MM.1S (cell line): ENCODE results near the gene ITGA3.
A peak's percentile ranks its signal among the peaks of the same experiment; 100 is the strongest.

Experiments used
- DNase-seq: peaks from one replicate; pipeline ENCODE4 v3.0.0-alpha.2; 2015
- H2AFZ ChIP-seq: fragments of 300-600 bp; sonication (generic); 2 replicates; pipeline ENCODE4 v1.6.0; 2016; ENCODE audit warnings: antibody characterized with exemption, low read length
- H3F3A ChIP-seq: fragments of 300-600 bp; sonication (generic); 2 replicates; pipeline ENCODE4 v1.6.1; 2016; ENCODE audit warnings: mild to moderate bottlenecking, antibody characterized with exemption, low read length, moderate library complexity, mixed read lengths; ENCODE audit not compliant: insufficient read depth
- H3K27ac ChIP-seq: fragments of 300-600 bp; sonication (generic); 2 replicates; pipeline ENCODE4 v1.5.1; 2016; ENCODE audit warnings: mild to moderate bottlenecking, low read length
- H3K27me3 ChIP-seq: fragments of 300-600 bp; sonication (generic); replicated peaks from 2 replicates; pipeline ENCODE4 v1.6.0; 2016; ENCODE audit warnings: low read length; ENCODE audit not compliant: insufficient read depth
- H3K36me3 ChIP-seq: fragments of 300-600 bp; sonication (generic); replicated peaks from 2 replicates; pipeline ENCODE4 v1.6.1; 2016; ENCODE audit warnings: mild to moderate bottlenecking, low read length, mixed read lengths; ENCODE audit not compliant: insufficient read depth
- H3K4me1 ChIP-seq: fragments of 300-600 bp; sonication (generic); 2 replicates; pipeline ENCODE4 v1.6.1; 2016; ENCODE audit warnings: low read length, mixed read lengths
- H3K4me2 ChIP-seq: fragments of 300-600 bp; sonication (generic); 2 replicates; pipeline ENCODE4 v1.6.0; 2016; ENCODE audit warnings: low read depth, low read length
- H3K4me3 ChIP-seq: fragments of 300-600 bp; sonication (generic); 2 replicates; pipeline ENCODE4 v1.5.1; 2016; ENCODE audit warnings: low read length, mixed read lengths
- H3K79me2 ChIP-seq: fragments of 300-600 bp; sonication (generic); 2 replicates; pipeline ENCODE4 v1.6.1; 2016; ENCODE audit warnings: mixed run types, low read length, mixed read lengths
- H3K9ac ChIP-seq: fragments of 300-600 bp; sonication (generic); 2 replicates; pipeline ENCODE4 v1.6.1; 2016; ENCODE audit warnings: low read length, mixed read lengths
- H3K9me2 ChIP-seq: fragments of 300-600 bp; sonication (generic); replicated peaks from 2 replicates; pipeline ENCODE4 v1.6.1; 2016; ENCODE audit warnings: mild to moderate bottlenecking, low read length, mixed read lengths; ENCODE audit not compliant: insufficient read depth
- H3K9me3 ChIP-seq: fragments of 300-600 bp; sonication (generic); replicated peaks from 2 replicates; pipeline ENCODE4 v1.6.1; 2016; ENCODE audit warnings: mild to moderate bottlenecking, low read length, mixed read lengths; ENCODE audit not compliant: insufficient read depth
- H4K20me1 ChIP-seq: fragments of 300-600 bp; sonication (generic); 2 replicates; pipeline ENCODE4 v1.6.1; 2016; ENCODE audit warnings: mild to moderate bottlenecking, low read length, moderate library complexity, mixed read lengths; ENCODE audit not compliant: insufficient read depth
- CTCF ChIP-seq: fragments of 300-600 bp; sonication (generic); IDR thresholded peaks from 2 replicates; pipeline ENCODE4 v1.5.1; 2016; ENCODE audit warnings: antibody characterized with exemption, low read length, mixed read lengths
- EZH2 ChIP-seq: fragments of 300-600 bp; sonication (generic); optimal IDR thresholded peaks from 2 replicates; pipeline ENCODE3; 2017; ENCODE audit warnings: low read depth, mild to moderate bottlenecking, antibody characterized with exemption, low read length, mixed read lengths
- EZH2phosphoT487 ChIP-seq: fragments of 300-600 bp; sonication (generic); IDR thresholded peaks from 2 replicates; pipeline ENCODE4 v1.6.1; 2018; ENCODE audit warnings: antibody characterized with exemption, low read length

The ITGA3 gene

DNA sequence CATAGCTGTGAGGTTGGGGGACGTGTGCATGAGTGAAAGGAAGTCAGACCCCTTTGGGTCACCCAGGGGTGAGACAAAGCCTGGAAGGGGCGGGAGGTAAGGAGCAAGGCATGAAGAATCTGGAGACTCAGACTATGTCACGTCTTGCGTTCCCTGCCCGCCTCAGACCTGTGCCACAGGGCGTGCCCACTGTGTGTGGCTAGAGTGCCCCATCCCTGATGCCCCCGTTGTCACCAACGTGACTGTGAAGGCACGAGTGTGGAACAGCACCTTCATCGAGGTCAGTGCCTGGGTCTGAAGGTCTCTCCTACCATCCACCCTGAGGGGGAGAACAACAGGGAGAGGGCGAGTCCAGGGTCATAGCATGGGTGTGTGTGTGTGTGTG is 24.2 kb downstream of the ITGA3 start:
- Histone ChIP-seq H3K4me2 (peak overlapping the region; percentile 38), H3F3A (peaks cover 12% of the 10 kb centered on the region), H3K4me3 (no peak overlapping the region), H3K9me2 (no peaks in the 10 kb centered on the region), H3K9me3 (no peaks in the 10 kb centered on the region), H3K27ac (peak overlapping the region; percentile 82), H3K27me3 (no peaks in the 10 kb centered on the region), H3K36me3 (no peaks in the 10 kb centered on the region), H4K20me1 (no peaks in the 10 kb centered on the region), H2AFZ (no peak overlapping the region), H3K79me2 (no peaks in the 10 kb centered on the region), H3K4me1 (peaks cover 40% of the 10 kb centered on the region), H3K9ac (no peak overlapping the region)
- no peak for TF ChIP-seq EZH2
- DNase-seq = no peak

- H3K9me2 ChIP-seq = no peaks in the 10 kb centered on the region
- no peak overlapping the region for H2AFZ ChIP-seq
- no peaks in the 10 kb centered on the region for H4K20me1 ChIP-seq
- DNase-seq = peak; percentile 96
- TF ChIP-seq EZH2phosphoT487 (no peak), EZH2 (no peak), CTCF (no peak)
- H3K36me3 ChIP-seq = no peaks in the 10 kb centered on the region
- H3K4me2 ChIP-seq = peak overlapping the region; percentile 38
- no peaks in the 10 kb centered on the region for H3K9me3 ChIP-seq
- peaks cover 12% of the 10 kb centered on the region for H3F3A ChIP-seq
- no peaks in the 10 kb centered on the region for H3K27me3 ChIP-seq
- H3K9ac ChIP-seq = peak overlapping the region; percentile 9; the same call in 1 of the 2 replicates
- peaks cover 40% of the 10 kb centered on the region for H3K4me1 ChIP-seq
- no peak overlapping the region for H3K4me3 ChIP-seq
- peak overlapping the region; percentile 82 for H3K27ac ChIP-seq
- no peaks in the 10 kb centered on the region for H3K79me2 ChIP-seq
Observed at GRCh38 chr17:50080827-50081226, 24.9 kb downstream of the ITGA3 start.

- no peak for TF ChIP-seq CTCF
- TF ChIP-seq EZH2phosphoT487 = no peak
- TF ChIP-seq EZH2 = no peak
- no peaks in the 10 kb centered on the region for H3K9me3 ChIP-seq
- H3K27ac ChIP-seq = peak overlapping the region; percentile 82; the same call in 1 of the 2 replicates
- peak overlapping the region; percentile 38; the same call in 1 of the 2 replicates for H3K4me2 ChIP-seq
- H3K9me2 ChIP-seq = no peaks in the 10 kb centered on the region
- peaks cover 12% of the 10 kb centered on the region for H3F3A ChIP-seq
- no peaks in the 10 kb centered on the region for H3K27me3 ChIP-seq
- no peak overlapping the region for H3K9ac ChIP-seq
- DNase-seq = no peak
- no peak overlapping the region for H2AFZ ChIP-seq
- no peaks in the 10 kb centered on the region for H3K36me3 ChIP-seq
- peaks cover 40% of the 10 kb centered on the region for H3K4me1 ChIP-seq
- no peaks in the 10 kb centered on the region for H4K20me1 ChIP-seq
- no peak overlapping the region for H3K4me3 ChIP-seq
- no peaks in the 10 kb centered on the region for H3K79me2 ChIP-seq
Observed at GRCh38 chr17:50081757-50082156, 25.8 kb downstream of the ITGA3 start.

DNA sequence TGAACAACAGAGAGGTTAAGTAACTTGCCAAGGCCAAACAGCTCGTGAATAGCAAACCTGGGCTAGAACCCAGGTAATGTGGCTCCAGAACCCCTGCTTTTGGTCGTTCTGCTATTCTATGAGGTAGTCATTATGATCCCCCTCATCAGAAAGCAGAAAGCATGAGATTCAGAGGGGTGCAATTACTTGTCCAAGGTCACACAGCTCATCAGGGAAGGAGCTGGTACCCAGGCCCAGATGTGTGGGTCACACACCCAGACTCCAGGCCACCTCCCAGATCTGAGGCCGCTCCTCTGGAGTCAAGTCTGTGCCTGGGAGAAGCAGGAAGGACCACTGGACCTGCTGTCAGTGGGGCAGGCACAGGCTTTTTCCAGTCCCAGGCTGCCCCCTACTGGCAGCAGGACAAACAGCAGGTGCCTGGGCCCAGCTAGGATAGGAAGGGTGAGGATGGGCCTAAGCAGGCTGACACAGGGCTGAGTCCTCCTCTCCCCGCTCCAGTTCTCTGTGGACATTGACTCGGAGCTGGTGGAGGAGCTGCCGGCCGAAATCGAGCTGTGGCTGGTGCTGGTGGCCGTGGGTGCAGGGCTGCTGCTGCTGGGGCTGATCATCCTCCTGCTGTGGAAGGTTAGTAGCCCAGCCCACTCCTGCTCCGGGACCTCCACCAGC is 31.5 kb downstream of the ITGA3 start:
- no peak overlapping the region for H2AFZ ChIP-seq
- no peaks in the 10 kb centered on the region for H3K9me2 ChIP-seq
- DNase-seq = peak; percentile 50
- no peak overlapping the region for H3K27ac ChIP-seq
- no peaks in the 10 kb centered on the region for H4K20me1 ChIP-seq
- no peaks in the 10 kb centered on the region for H3K27me3 ChIP-seq
- no peak overlapping the region for H3K4me3 ChIP-seq
- H3K4me1 ChIP-seq = no peaks in the 10 kb centered on the region
- H3F3A ChIP-seq = 0 out of 2 replicates have a peak, but pooled peaks cover 4% of the 10 kb centered on the region
- no peak overlapping the region for H3K4me2 ChIP-seq
- H3K79me2 ChIP-seq = no peaks in the 10 kb centered on the region
- no peaks in the 10 kb centered on the region for H3K9me3 ChIP-seq
- no peaks in the 10 kb centered on the region for H3K36me3 ChIP-seq
- TF ChIP-seq EZH2phosphoT487 (no peak), CTCF (peak; percentile 97)
- H3K9ac ChIP-seq = no peak overlapping the region
